Lower leg skin (tissue), 3 donors: ENCODE data around the gene AK8.

Experiments used
- POLR2A ChIP-seq, 2 donors: fragments of 450-650 bp; IDR thresholded peaks; one replicate each; pipeline ENCODE4 v1.6.1; 2016 to 2017; ENCODE audit warnings: antibody characterized with exemption in 2 of 2, mild to moderate bottlenecking in 1 of 2, moderate library complexity in 1 of 2
- TF ChIP-seq, protein P1 (sequence below), 3 donors: fragments of 450-650 bp; IDR thresholded peaks; one replicate each; pipeline ENCODE4 v1.5.1; 2016; ENCODE audit warnings: antibody characterized with exemption in 3 of 3, mild to moderate bottlenecking in 3 of 3, moderate library complexity in 2 of 3

DNA sequence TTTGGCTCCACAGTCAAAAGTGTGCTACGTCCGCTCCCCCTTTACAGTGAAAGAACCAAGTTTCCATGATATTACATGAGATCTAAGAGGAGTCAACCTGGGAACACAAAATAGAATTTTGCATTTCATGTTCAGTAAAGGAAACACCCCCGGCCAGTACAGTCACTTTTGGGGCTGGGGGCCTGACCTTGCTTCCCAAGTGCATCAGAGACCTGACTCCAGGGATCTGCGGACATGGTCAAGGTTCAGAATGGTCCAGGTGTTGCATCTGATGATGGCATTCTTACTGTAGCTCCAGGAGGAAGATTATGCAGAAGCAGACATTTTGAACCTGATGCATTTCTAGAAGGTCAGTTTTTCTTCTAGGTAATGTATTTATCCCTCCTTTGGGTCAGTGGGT lies 39.8 kb downstream of the AK8 start:
- TF ChIP-seq, protein P1, sequence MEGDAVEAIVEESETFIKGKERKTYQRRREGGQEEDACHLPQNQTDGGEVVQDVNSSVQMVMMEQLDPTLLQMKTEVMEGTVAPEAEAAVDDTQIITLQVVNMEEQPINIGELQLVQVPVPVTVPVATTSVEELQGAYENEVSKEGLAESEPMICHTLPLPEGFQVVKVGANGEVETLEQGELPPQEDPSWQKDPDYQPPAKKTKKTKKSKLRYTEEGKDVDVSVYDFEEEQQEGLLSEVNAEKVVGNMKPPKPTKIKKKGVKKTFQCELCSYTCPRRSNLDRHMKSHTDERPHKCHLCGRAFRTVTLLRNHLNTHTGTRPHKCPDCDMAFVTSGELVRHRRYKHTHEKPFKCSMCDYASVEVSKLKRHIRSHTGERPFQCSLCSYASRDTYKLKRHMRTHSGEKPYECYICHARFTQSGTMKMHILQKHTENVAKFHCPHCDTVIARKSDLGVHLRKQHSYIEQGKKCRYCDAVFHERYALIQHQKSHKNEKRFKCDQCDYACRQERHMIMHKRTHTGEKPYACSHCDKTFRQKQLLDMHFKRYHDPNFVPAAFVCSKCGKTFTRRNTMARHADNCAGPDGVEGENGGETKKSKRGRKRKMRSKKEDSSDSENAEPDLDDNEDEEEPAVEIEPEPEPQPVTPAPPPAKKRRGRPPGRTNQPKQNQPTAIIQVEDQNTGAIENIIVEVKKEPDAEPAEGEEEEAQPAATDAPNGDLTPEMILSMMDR (IDR thresholded peaks at IDR 0.05), result no peak
- no peak for TF ChIP-seq POLR2A (IDR thresholded peaks at IDR 0.05)
